SK-N-MC (cell line): Measurements from ENCODE around the gene TBRG4.

Experiments used
- DNase-seq: peaks from one replicate; pipeline ENCODE4 v3.0.0-alpha.2; 2011; ENCODE audit warnings: low read depth, low spot score
- H3K27ac ChIP-seq: fragments of 200-600 bp; sonication (generic); 2 replicates; pipeline ENCODE4 v1.5.1; 2016; ENCODE audit warnings: mixed run types
- H3K36me3 ChIP-seq: fragments of 200-600 bp; sonication (generic); 2 replicates; pipeline ENCODE4 v1.6.1; 2017; ENCODE audit warnings: antibody characterized with exemption, low read length, mixed read lengths; ENCODE audit not compliant: insufficient read depth
- H3K4me3 ChIP-seq: fragments of 200-600 bp; sonication (generic); 2 replicates; pipeline ENCODE4 v1.5.1; 2016
- H3K9ac ChIP-seq: fragments of 200-600 bp; sonication (generic); 2 replicates; pipeline ENCODE4 v1.8.0; 2017; ENCODE audit warnings: mixed run types, mixed read lengths; ENCODE audit not compliant: insufficient read length
- H3K9me3 ChIP-seq: fragments of 200-600 bp; sonication (generic); 2 replicates; pipeline ENCODE4 v1.6.1; 2017; ENCODE audit warnings: low read depth, mild to moderate bottlenecking, antibody characterized with exemption, low read length, moderate library complexity, mixed read lengths
- EZH2 ChIP-seq: fragments of 200-600 bp; sonication (generic); IDR thresholded peaks from one replicate; pipeline ENCODE4 v1.6.1; 2017; ENCODE audit warnings: antibody characterized with exemption
- FOXP2 ChIP-seq: optimal IDR thresholded peaks from 2 replicates; pipeline ENCODE3; 2011; ENCODE audit warnings: mild to moderate bottlenecking, moderate library complexity; ENCODE audit not compliant: insufficient read depth; ENCODE audit errors: extremely low read length, control extremely low read depth
- POLR2AphosphoS5 ChIP-seq: IDR thresholded peaks from 2 replicates; pipeline ENCODE4 v1.6.1; 2012; ENCODE audit warnings: mild to moderate bottlenecking, low read depth, low read length, borderline replicate concordance

Gene TBRG4

GRCh38 chr7:45102785-45103712, 8.4 kb downstream of the TBRG4 start:
- no peak for TF ChIP-seq POLR2AphosphoS5
- no peak for TF ChIP-seq EZH2
- no peak for TF ChIP-seq FOXP2
- Histone ChIP-seq H3K9ac (no peak overlapping the region), H3K4me3 (no peak overlapping the region), H3K27ac (no peak overlapping the region), H3K9me3 (no peaks in the 10 kb centered on the region), H3K36me3 (peaks cover 91% of the 10 kb centered on the region)
- DNase-seq, result no peak

DNA sequence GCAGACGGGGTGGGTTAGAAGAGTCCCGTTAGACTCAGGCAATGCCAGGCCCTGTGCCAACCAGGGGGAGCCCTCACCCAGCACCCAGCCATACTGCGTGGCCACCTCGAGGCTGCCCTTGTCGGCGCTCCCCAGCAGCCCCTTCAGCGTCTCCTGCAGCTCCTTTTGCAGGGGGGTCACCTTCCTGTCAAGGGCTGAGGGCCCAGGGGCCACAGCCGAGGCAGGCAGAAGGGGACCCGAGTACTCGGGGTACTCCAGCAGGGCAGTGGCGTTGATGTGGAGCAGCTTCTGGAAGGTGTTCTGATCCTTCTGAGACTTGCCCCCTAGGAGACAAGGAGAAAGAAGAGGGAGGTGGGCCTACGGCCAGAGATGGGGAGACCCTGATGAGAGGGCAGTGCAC, 9.7 kb downstream of the TBRG4 start:
- Histone ChIP-seq H3K27ac (no peak overlapping the region), H3K9ac (no peak overlapping the region), H3K36me3 (peaks cover 78% of the 10 kb centered on the region), H3K4me3 (no peak overlapping the region), H3K9me3 (no peaks in the 10 kb centered on the region)
- no peak for TF ChIP-seq FOXP2
- TF ChIP-seq POLR2AphosphoS5, result no peak
- no peak for TF ChIP-seq EZH2
- no peak for DNase-seq

DNA sequence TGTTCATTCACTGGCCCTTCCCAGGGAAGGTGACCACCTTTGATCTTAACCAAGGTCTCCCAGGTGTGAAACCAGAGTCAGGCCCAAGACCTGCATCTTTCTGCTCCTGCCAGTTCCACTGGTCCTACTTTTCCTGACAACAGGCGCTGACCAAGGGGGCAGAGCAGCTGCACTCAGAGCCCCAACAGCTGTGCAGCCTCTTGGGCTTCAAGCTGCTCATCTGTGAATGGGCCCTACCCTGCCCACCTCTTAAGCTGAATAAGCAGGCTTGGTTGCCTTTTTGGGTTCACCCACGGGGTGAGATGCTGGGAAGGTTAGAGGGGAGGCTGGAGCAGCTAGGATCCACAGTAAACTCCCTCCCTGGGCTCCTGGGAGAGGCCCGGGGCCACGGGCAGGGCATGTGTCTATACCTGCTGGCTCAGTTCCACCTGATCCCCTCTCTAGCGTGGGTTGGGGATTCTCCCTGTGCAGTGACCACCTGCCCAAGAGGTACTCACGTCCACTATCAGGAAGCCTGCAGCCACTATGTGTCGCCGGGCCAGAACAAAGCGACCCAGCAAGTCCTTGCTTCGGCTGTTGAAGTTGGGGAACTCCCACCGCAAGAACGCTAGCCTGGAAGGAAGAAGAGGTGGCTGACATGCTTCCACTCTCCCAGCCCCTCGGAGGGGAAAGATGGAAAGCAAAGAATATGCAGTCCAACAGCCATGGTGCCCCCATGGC, 10.6 kb downstream of the TBRG4 start:
- no peak overlapping the region for H3K27ac ChIP-seq
- no peak for TF ChIP-seq FOXP2
- TF ChIP-seq EZH2, result no peak
- TF ChIP-seq POLR2AphosphoS5, result no peak
- H3K4me3 ChIP-seq, result no peak overlapping the region
- no peak for DNase-seq
- peaks cover 69% of the 10 kb centered on the region for H3K36me3 ChIP-seq
- H3K9me3 ChIP-seq, result no peaks in the 10 kb centered on the region
- H3K9ac ChIP-seq, result no peak overlapping the region

DNA sequence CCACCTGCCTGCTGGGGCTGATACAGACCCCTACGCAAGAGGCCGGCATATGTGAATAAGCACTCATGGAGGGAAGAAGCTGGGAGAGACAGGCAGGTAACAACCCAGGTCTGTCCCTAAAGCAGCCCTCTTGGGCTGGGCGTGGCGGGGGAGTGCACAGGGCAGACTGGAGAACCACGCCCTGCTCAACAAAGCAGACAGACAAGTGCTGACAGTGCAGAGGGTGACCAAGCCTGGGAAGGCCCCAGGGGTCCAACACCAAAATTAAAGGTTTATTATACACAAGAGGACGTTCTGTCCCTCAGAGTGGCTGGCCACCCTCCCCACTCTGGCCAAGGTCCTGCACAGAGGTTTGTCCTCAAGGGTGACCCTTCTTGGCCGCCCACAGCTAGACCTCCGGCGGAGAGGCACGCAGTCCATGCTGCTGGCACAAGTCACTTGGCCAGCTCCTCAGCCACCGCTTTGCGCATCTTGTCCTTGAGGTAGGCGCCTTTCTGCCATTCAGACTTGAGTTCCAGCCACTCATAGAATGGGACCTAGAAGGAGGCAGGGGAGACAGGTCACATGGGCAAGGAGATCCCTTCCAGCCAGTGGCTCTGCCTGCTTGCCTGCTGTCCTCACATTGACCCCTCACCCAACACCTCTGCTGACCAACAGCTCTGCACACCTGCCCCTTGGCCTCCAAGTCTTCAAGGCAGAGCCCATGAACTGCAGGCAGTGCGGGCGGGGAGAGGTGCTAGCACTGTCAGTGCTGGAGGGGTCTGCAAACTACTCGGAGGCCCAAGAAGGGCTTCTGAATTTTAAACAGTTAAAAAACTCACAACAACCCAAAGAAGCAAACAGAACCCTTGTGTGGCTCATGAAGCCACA, 11.4 kb downstream of the TBRG4 start:
- Histone ChIP-seq H3K9ac (no peak overlapping the region), H3K4me3 (no peak overlapping the region), H3K36me3 (peaks cover 61% of the 10 kb centered on the region), H3K9me3 (no peaks in the 10 kb centered on the region), H3K27ac (no peak overlapping the region)
- no peak for DNase-seq
- TF ChIP-seq POLR2AphosphoS5, result no peak
- no peak for TF ChIP-seq EZH2
- no peak for TF ChIP-seq FOXP2

DNA sequence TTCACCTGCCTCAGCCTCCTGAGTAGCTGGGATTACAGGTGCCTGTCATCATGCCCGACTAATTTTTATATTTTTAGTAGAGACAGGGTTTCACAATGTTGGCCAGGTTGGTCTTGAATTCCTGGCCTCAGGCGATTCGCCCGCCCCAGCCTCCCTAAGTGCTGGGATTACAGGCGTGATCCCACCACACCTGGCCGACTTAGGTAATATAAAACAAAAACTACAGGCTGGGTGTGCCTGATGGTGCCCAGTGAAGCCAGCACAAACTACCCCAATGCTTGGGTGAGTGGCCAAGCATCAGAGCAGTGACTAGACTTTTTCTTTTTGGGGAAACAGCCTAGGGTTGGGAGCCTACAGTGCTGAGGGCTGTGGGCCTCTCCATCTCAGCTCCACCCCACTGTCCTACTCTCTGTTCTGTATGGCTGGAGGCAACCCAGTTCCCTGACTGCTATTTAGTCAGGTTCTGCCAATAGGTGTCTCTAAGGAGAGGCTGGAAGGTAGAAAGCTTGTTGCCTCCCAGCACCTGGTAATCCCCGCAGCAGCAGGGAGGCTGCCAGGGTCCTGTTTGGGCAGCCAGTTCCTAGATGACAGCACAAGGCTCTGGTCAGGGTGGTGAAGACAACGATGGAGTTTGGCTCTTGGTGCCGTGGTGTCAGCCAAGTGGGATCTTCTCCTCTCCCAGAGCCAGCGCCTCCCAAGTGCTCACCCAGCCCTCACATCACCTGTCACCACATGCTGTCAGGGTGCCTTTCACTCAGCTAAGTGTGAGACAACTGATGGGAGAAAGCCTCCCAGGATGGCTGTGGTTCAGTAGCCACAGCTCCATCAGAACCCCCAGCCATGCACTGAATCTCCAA, 12.3 kb downstream of the TBRG4 start:
- Histone ChIP-seq H3K27ac (no peak overlapping the region), H3K36me3 (peaks cover 52% of the 10 kb centered on the region), H3K4me3 (no peak overlapping the region), H3K9me3 (no peaks in the 10 kb centered on the region), H3K9ac (no peak overlapping the region)
- TF ChIP-seq FOXP2 (no peak), EZH2 (no peak), POLR2AphosphoS5 (no peak)
- DNase-seq, result no peak

- no peak overlapping the region for H3K27ac ChIP-seq
- no peak overlapping the region for H3K9ac ChIP-seq
Observed at GRCh38 chr7:45092931-45093235, 18.6 kb downstream of the TBRG4 start.

DNA sequence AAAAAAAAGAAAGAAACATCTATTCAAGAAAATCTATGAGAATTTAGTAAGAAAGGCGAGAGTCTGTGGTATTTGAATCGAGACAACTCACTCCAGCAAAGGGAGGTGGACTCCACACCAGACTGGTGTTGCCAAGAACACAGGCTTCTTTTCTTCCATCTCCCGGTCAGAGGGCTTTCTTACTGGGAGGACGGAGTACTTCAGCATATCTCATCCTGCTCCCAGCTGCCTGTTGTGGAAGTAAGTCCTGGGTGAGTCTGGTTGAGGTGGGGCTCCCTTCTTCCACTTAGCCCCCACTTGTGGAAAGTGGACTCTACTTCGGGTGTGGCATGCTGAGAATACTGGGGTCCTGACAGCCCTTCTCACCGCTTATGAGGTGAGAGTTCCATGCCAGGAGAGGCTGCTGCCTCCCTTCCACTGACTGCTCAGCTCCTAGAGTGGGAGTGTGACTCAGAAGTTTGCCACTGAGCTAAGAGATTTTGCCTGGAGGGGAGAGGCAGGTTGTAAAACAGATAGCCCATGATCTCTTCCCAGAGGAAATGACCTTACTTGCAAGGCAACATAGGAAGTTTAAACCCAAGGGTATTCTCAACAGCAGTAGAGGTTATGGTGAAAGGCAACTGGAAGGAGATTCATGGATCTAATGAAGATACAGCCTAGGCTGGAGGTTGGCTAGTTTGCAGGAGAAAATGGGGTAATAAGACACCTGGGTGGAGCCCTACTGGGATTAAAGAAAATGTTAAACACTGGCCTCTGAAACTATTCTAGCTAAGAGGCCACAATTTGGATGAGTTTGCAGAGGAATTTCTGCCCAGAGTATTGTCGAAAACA, 19.2 kb downstream of the TBRG4 start:
- H3K27ac ChIP-seq, result no peak overlapping the region
- no peak for DNase-seq
- H3K9me3 ChIP-seq, result no peaks in the 10 kb centered on the region
- TF ChIP-seq POLR2AphosphoS5 (no peak), FOXP2 (no peak)
- H3K4me3 ChIP-seq, result no peak overlapping the region
- no peak overlapping the region for H3K9ac ChIP-seq
- H3K36me3 ChIP-seq, result no peaks in the 10 kb centered on the region

More at GRCh38 chr7:45092931-45093235, 18.6 kb downstream of the TBRG4 start:
- TF ChIP-seq EZH2, result no peak
- no peak for TF ChIP-seq POLR2AphosphoS5
- no peak for TF ChIP-seq FOXP2
- no peak for DNase-seq
- H3K36me3 ChIP-seq, result no peaks in the 10 kb centered on the region
- no peaks in the 10 kb centered on the region for H3K9me3 ChIP-seq
- H3K4me3 ChIP-seq, result no peak overlapping the region
